Adrenal gland (tissue), 12 donors: ENCODE measurements around the gene CD5L. TPM values are rescaled to one million over a fixed set of nuclear protein-coding genes. Genes with fewer than 3 reads are reported as not detected.

Experiments used
- DNase-seq, 7 donors: peaks; one replicate each; pipeline ENCODE4 v3.0.0-alpha.2; 2019 to 2020
- H3K27ac ChIP-seq, 5 donors: fragments of 200-600 bp; sonication (generic) in 4 of 5; 1 replicate in 3 of 5; 2 replicates in 2 of 5; pipeline versions ENCODE4 v1.5.1 to v1.8.0; 2016 to 2020; ENCODE audit warnings: mild to moderate bottlenecking in 1 of 5
- H3K27me3 ChIP-seq: fragments of 200-600 bp; 2 replicates; pipeline ENCODE4 v1.8.0; 2021
- H3K36me3 ChIP-seq, 2 donors: fragments of 200-600 bp; replicated peaks in 1 of 2; 1 replicate in 1 of 2; 2 replicates in 1 of 2; pipeline versions ENCODE4 v1.5.1 to v1.8.0; 2018 to 2022
- H3K4me1 ChIP-seq, 2 donors: fragments of 200-600 bp; replicated peaks in 1 of 2; 1 replicate in 1 of 2; 2 replicates in 1 of 2; pipeline versions ENCODE4 v1.5.1 to v1.8.0; 2018 to 2021
- H3K4me3 ChIP-seq, 4 donors: fragments of 200-600 bp; sonication (generic) in 3 of 4; one replicate each; pipeline ENCODE4 v1.5.1; 2016 to 2018
- H3K9me3 ChIP-seq, 3 donors: fragments of 200-600 bp; sonication (generic) in 1 of 3; replicated peaks in 1 of 3; 1 replicate in 2 of 3; 2 replicates in 1 of 3; pipeline versions ENCODE4 v1.5.1 to v1.8.0; 2016 to 2021
- POLR2A ChIP-seq, 2 donors: fragments of 450-650 bp; IDR thresholded peaks; one replicate each; pipeline ENCODE4 v1.6.1; 2017; ENCODE audit warnings: antibody characterized with exemption in 2 of 2, mild to moderate bottlenecking in 2 of 2, moderate library complexity in 1 of 2
- WGBS, 4 donors: extraction: QIAGEN DNeasy Blood & Tissue Kit in 2 of 4; methylation state at CpG; one replicate each; pipeline versions ENCODE4 v1.1.5 to v1.1.7; 2013 to 2017; 5-methylcytosine and 5-hydroxymethylcytosine counted together
- intact Hi-C, 2 donors: fragments of 100-400 bp; cut with DNase I; formaldehyde crosslinking; loops; one replicate each; pipeline versions ENCODE4 v1.14.1 to v1.15.0; 2022 to 2023
- polyA plus RNA-seq, 3 donors: library from polyadenylated mRNA; stranded (reverse); fragments of 200-250 nt in 2 of 3; fragments of 350-450 nt in 1 of 3; fragmentation: Illumina TruSeq in 1 of 3; extraction: RNeasy Lipid Tissue Mini Kit (QIAGEN cat#74804) in 1 of 3; gene quantifications; one replicate each; pipeline ENCODE4 v1.2.3, GENCODE V29; 2013 to 2014
- total RNA-seq, 9 donors: library from RNA; depleted of rRNA in 4 of 9; stranded (reverse); fragments of >200 nt in 4 of 9; fragments of 120-200 nt in 1 of 9; fragmentation: NEBNext Ultra II Directional in 1 of 9; extraction: Animal tissue kit (Norgen Biotek cat#: 25700) in 1 of 9; gene quantifications; one replicate each; pipeline versions ENCODE4 v1.1.0 to v1.2.4, GENCODE V29; 2013 to 2023
- TF ChIP-seq, protein P1 (sequence below), 6 experiments: fragments of 450-650 bp in 4 of 6; fragments of 200-600 bp in 2 of 6; sonication (generic) in 1 of 6; IDR thresholded peaks; 1 replicate in 5 of 6; 2 replicates in 1 of 6; pipeline versions ENCODE4 v1.5.1 to v1.8.0; 2016 to 2021; ENCODE audit warnings: antibody characterized with exemption in 6 of 6, mild to moderate bottlenecking in 2 of 6, moderate library complexity in 1 of 6
- donor health status: healthy with polysubstance abuse.
- donor health status: Bipolar disorder and iron deficiency.
- donor health status: DM: yes; HTN: yes; CAD: no.
- donor health status: DM: no; HTN: no; CAD: no.
- donor health status: DM: no; HTN: no; CAD: no.
- donor health status: DM: yes; HTN: yes; CAD: no.

Gene CD5L
- total and polyA plus RNA-seq, 12 donors, result 0.16 to 2.4 (median 0.32) TPM; not detected in 9

DNA sequence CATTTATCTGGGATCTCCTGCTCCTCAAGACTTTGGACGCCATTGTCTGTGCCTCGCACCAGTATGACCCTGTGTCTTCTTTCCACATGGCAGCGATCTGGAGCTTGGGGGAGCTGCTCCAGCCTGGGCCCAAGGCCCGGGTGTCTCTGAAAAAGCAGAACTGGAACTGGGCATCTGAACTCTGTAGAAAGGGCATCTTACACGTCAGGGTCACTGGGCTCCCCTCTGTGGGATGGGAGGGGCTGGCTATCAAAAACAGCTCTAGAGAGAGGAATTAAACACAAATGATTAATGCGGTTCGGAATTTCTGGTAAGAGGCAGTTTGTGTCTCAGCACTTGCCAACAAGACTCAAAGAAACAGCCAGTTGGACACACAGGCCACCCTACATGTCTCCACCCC is 37.8 kb downstream of the CD5L start:
- TF ChIP-seq POLR2A (IDR thresholded peaks at IDR 0.05), result no peak
- TF ChIP-seq, protein P1, sequence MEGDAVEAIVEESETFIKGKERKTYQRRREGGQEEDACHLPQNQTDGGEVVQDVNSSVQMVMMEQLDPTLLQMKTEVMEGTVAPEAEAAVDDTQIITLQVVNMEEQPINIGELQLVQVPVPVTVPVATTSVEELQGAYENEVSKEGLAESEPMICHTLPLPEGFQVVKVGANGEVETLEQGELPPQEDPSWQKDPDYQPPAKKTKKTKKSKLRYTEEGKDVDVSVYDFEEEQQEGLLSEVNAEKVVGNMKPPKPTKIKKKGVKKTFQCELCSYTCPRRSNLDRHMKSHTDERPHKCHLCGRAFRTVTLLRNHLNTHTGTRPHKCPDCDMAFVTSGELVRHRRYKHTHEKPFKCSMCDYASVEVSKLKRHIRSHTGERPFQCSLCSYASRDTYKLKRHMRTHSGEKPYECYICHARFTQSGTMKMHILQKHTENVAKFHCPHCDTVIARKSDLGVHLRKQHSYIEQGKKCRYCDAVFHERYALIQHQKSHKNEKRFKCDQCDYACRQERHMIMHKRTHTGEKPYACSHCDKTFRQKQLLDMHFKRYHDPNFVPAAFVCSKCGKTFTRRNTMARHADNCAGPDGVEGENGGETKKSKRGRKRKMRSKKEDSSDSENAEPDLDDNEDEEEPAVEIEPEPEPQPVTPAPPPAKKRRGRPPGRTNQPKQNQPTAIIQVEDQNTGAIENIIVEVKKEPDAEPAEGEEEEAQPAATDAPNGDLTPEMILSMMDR (IDR thresholded peaks at IDR 0.05), result no peak
- Histone ChIP-seq H3K27me3 (no peaks in the 10 kb centered on the region), H3K27ac (no peak overlapping the region), H3K4me1 (no peaks in the 10 kb centered on the region), H3K9me3 (no peaks in the 10 kb centered on the region), H3K36me3 (no peaks in the 10 kb centered on the region), H3K4me3 (no peak overlapping the region)
- intact Hi-C loops, result no loop called here
- 62 to 72% (median 66%) methylated on average over 5 to 7 of the region's 7 CpGs for WGBS, 4 donors
- DNase-seq, result peak in 2 of 7 donors; percentile 18

DNA sequence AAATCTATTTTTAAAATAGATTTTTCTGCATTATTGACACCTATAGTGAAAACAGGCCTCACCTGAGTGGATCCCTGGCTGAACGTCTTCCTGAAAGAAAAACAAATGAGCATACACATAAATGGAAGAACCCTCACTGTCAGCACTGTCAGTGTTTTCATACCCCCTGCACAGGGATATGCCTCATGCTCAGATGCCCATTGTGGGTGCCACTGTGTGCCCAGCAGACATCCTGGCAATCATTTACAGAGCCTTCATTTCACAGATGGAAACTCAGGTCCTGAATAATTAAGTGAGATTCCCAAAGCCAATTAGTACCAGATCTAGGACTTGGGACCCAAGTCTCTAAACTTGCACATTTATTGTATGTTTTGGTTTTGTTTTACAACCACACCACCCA is 41.6 kb downstream of the CD5L start:
- intact Hi-C loops, result no loop called here
- H3K4me3 ChIP-seq, result no peak overlapping the region
- TF ChIP-seq, protein P1 (IDR thresholded peaks at IDR 0.05), result no peak
- no peak for TF ChIP-seq POLR2A (IDR thresholded peaks at IDR 0.05)
- no peaks in the 10 kb centered on the region for H3K36me3 ChIP-seq
- no peak overlapping the region for H3K27ac ChIP-seq
- H3K27me3 ChIP-seq, result no peaks in the 10 kb centered on the region
- DNase-seq, result no peak
- H3K9me3 ChIP-seq, result no peaks in the 10 kb centered on the region
- WGBS, 4 donors, result 30 to 59% (median 47%) methylated on average over 1 of the region's 1 CpG
- no peaks in the 10 kb centered on the region for H3K4me1 ChIP-seq

DNA sequence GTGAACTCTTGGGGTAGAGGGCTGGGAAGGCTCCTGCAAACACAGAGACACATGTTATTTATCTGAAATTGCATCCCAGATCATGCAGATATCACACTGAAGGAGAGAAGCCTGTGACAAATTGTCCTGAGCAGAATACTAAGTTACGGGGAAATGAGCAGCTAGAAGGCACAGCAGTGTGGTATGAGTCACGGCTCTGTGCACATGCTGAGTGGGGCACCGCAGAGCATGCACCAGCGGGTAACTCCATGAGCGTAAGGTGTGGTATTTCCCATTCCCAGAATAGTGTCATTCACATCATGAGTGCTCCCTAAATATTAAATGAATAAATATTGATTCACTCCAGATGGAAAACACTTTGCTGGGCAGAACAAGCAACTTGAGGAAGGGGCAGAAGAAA is 43.4 kb downstream of the CD5L start:
- Histone ChIP-seq H3K27me3 (no peaks in the 10 kb centered on the region), H3K27ac (no peak overlapping the region), H3K36me3 (no peaks in the 10 kb centered on the region), H3K9me3 (no peaks in the 10 kb centered on the region), H3K4me1 (no peaks in the 10 kb centered on the region), H3K4me3 (no peak overlapping the region)
- TF ChIP-seq POLR2A (IDR thresholded peaks at IDR 0.05), result no peak
- TF ChIP-seq, protein P1 (IDR thresholded peaks at IDR 0.05), result no peak
- DNase-seq, result no peak
- WGBS, 4 donors, result 78 to 86% (median 80%) methylated on average over 5 of the region's 5 CpGs
- intact Hi-C loops, result no loop called here

- Histone ChIP-seq H3K4me3 (no peak overlapping the region), H3K27ac (no peak overlapping the region), H3K27me3 (no peaks in the 10 kb centered on the region), H3K4me1 (no peaks in the 10 kb centered on the region), H3K9me3 (no peaks in the 10 kb centered on the region), H3K36me3 (no peaks in the 10 kb centered on the region)
- intact Hi-C loops, result no loop called here
- DNase-seq, result no peak
- WGBS, 4 donors, result 7 to 19% (median 15%) methylated on average over 1 of the region's 1 CpG
- no peak for TF ChIP-seq POLR2A (IDR thresholded peaks at IDR 0.05)
- TF ChIP-seq, protein P1 (IDR thresholded peaks at IDR 0.05), result no peak
Measured at GRCh38 chr1:157785248-157785647, 56.4 kb downstream of the CD5L start.
